ENCODE data around the gene PCIF1. TPM values are rescaled to one million over a fixed set of nuclear protein-coding genes. Genes with fewer than 3 reads are reported as not detected.
A peak's percentile ranks its signal among the peaks of the same experiment; 100 is the strongest.

PCIF1 gene
- total RNA-seq, 2 experiments from 2014 or later = 24.0 to 27.4 TPM

- intact Hi-C loops (cut with DNase I, micrococcal nuclease) = loop anchor here in 1 of 2 experiments (2.0 kb wide), 1 partner anchor 163 kb away; no protein-coding TSS in a partner anchor
- Mint-ChIP-seq H3K27ac (no peak overlapping the region), H3K27me3 (no peaks in the 10 kb centered on the region), H3K36me3 (ENCODE audit: low read depth) (peaks cover 62% of the 10 kb centered on the region), H3K4me3 (no peak overlapping the region), H3K4me1 (peaks cover 7% of the 10 kb centered on the region), H3K9me3 (ENCODE audit: low read depth) (no peaks in the 10 kb centered on the region)
- ATAC-seq = no peak
- DNase-seq = no peak
- POLR2A ChIA-PET = interaction anchor here (0.6 to 3.2 kb wide), 3 partner anchors 8 to 138 kb away, joined by 3 to 12 read pairs (median 4); no protein-coding TSS in a partner anchor
- CTCF ChIA-PET = interaction anchor here (1.1 to 2.3 kb wide), 5 partner anchors 8 to 138 kb away, joined by 3 to 10 read pairs (median 6); no protein-coding TSS in a partner anchor
Observed at GRCh38 chr20:45962031-45962755, 27.7 kb downstream of the PCIF1 start.

GRCh38 chr20:45963059-45964005, 28.8 kb downstream of the PCIF1 start:
- H3K27me3 Mint-ChIP-seq = no peaks in the 10 kb centered on the region
- no peak overlapping the region for H3K4me3 Mint-ChIP-seq
- H3K27ac Mint-ChIP-seq = no peak overlapping the region
- H3K4me1 Mint-ChIP-seq = peaks cover 7% of the 10 kb centered on the region
- intact Hi-C loops (cut with DNase I, micrococcal nuclease) = loop anchor here (1.0 to 2.0 kb wide), 3 partner anchors 139 to 165 kb away; no protein-coding TSS in a partner anchor
- ChIA-PET CTCF (interaction anchor here (0.7 to 1.3 kb wide), 4 partner anchors 135 to 165 kb away, joined by 3 to 6 read pairs (median 4); no protein-coding TSS in a partner anchor), POLR2A (no interaction called here)
- peaks cover 69% of the 10 kb centered on the region for H3K36me3 Mint-ChIP-seq (ENCODE audit: low read depth)
- ATAC-seq (peak; percentile 37), DNase-seq (no peak)
- H3K9me3 Mint-ChIP-seq (ENCODE audit: low read depth) = no peaks in the 10 kb centered on the region

- no peak for DNase-seq
- intact Hi-C loops (cut with DNase I, micrococcal nuclease) = no loop called here
- Mint-ChIP-seq H3K9me3 (ENCODE audit: low read depth) (no peaks in the 10 kb centered on the region), H3K27ac (no peak overlapping the region), H3K4me1 (peaks cover 7% of the 10 kb centered on the region), H3K27me3 (no peaks in the 10 kb centered on the region), H3K36me3 (ENCODE audit: low read depth) (peaks cover 65% of the 10 kb centered on the region), H3K4me3 (no peak overlapping the region)
- CTCF ChIA-PET = interaction anchor here (1.3 kb wide), 1 partner anchor 165 kb away, joined by 4 read pairs; no protein-coding TSS in a partner anchor
- no peak for ATAC-seq
- POLR2A ChIA-PET = no interaction called here
Observed at GRCh38 chr20:45964006-45964400, 29.5 kb downstream of the PCIF1 start.

DNA sequence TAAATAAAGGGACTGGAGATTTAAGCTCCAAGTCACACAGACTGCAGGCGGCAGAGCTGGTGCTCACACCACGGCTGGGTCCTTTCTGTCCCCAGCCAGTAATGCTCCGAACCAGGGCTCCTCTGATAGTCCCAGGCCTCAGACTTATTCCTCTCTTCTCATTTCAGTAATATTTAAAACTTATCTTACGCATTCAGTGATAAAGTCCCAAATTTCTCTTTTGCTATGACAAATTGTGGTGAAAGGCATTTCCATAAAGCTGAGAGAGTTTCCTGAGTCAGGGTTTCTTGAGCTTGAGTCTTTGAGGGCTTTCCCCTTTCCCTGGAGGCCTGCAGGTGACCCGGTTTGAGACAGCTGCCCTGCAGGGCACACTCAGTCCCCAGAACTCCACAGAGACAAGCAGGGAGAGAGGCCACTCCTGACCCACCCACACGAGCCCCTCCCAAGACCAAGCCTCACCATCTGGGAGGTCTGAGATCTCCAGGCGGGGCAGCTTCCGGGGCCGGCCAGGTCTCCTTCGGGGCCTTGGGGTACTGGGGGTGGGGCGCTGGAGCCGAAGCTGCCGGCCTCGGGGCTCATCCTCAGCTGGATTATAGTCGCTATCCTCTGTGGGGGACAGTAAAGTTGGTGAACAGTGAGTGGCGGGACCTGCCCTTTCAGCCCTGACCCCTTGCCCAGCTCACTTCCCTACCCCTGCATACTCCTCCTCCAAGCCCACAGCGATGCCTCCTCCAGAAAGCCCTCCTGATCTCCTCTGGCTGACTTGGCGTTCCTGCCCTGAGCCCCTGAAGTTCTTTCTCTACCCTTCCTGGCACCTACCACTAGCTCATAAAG, 30.9 kb downstream of the PCIF1 start:
- ChIA-PET POLR2A (interaction anchor here (0.6 to 1.5 kb wide), 5 partner anchors 19 to 528 kb away, joined by 3 to 11 read pairs (median 5); no protein-coding TSS in a partner anchor), CTCF (interaction anchor here (0.9 to 1.5 kb wide), 3 partner anchors 22 to 167 kb away, joined by 3 to 5 read pairs (median 4); no protein-coding TSS in a partner anchor)
- DNase-seq = no peak
- no peak overlapping the region for H3K4me3 Mint-ChIP-seq
- intact Hi-C loops (cut with DNase I, micrococcal nuclease) = loop anchor here in 1 of 2 experiments (2.0 kb wide), 1 partner anchor 21 kb away; no protein-coding TSS in a partner anchor
- peak overlapping the region; percentile 8 for H3K27ac Mint-ChIP-seq
- peaks cover 17% of the 10 kb centered on the region for H3K4me1 Mint-ChIP-seq
- peaks cover 55% of the 10 kb centered on the region for H3K36me3 Mint-ChIP-seq (ENCODE audit: low read depth)
- H3K9me3 Mint-ChIP-seq (ENCODE audit: low read depth) = no peaks in the 10 kb centered on the region
- no peaks in the 10 kb centered on the region for H3K27me3 Mint-ChIP-seq
- peak; percentile 65 for ATAC-seq

DNA sequence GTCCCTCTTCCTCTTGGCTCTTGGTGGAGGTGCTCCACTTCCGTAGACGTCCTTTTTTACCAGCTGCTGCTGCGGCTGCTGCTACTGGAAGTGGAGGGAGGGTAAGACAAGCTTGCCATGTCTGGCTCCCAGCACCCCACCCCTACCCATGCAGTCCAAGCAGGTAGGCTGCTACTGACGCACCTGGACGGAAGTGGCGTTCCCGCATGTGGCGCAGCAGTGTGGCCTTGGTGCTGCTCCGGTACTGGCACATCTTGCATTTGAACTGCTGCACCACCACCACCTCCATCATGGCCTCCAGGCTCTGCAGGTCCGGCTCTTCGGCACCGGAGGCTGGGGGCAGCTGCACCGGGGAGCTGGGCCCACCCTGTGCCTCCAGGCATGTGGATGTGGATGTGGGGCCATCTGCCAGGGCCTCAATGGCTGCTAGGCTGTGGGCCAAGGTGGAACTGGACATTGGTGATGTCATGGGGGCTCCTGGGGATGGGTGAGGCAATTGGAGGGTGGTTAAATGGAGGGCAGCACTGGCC, 33.1 kb downstream of the PCIF1 start:
- POLR2A ChIA-PET = no interaction called here
- Mint-ChIP-seq H3K27ac (no peak overlapping the region), H3K4me1 (peaks cover 21% of the 10 kb centered on the region), H3K9me3 (ENCODE audit: low read depth) (no peaks in the 10 kb centered on the region), H3K27me3 (no peaks in the 10 kb centered on the region), H3K4me3 (no peak overlapping the region), H3K36me3 (ENCODE audit: low read depth) (peaks cover 44% of the 10 kb centered on the region)
- intact Hi-C loops (cut with DNase I, micrococcal nuclease) = loop anchor here in 1 of 2 experiments (2.0 kb wide), 1 partner anchor 23 kb away; no protein-coding TSS in a partner anchor
- ATAC-seq (no peak), DNase-seq (no peak)
- CTCF ChIA-PET = interaction anchor here (0.6 to 4.6 kb wide), 3 partner anchors 21 to 165 kb away, joined by 4 to 42 read pairs (median 23); partner anchors contain the start of gene PCIF1

- Mint-ChIP-seq H3K4me3 (no peak overlapping the region), H3K27ac (no peak overlapping the region), H3K36me3 (ENCODE audit: low read depth) (peaks cover 41% of the 10 kb centered on the region), H3K9me3 (ENCODE audit: low read depth) (no peaks in the 10 kb centered on the region), H3K27me3 (no peaks in the 10 kb centered on the region), H3K4me1 (peaks cover 22% of the 10 kb centered on the region)
- ATAC-seq (no peak), DNase-seq (no peak)
- intact Hi-C loops (cut with DNase I, micrococcal nuclease) = no loop called here
- ChIA-PET CTCF (interaction anchor here (0.6 to 4.6 kb wide), 6 partner anchors 10 to 165 kb away, joined by 3 to 42 read pairs (median 6); partner anchors contain the start of gene PCIF1), POLR2A (interaction anchor here (5.1 kb wide), 1 partner anchor 34 kb away, joined by 45 read pairs; the partner anchor contains the start of gene PCIF1)
Observed at GRCh38 chr20:45968081-45968671, 33.7 kb downstream of the PCIF1 start.

DNA sequence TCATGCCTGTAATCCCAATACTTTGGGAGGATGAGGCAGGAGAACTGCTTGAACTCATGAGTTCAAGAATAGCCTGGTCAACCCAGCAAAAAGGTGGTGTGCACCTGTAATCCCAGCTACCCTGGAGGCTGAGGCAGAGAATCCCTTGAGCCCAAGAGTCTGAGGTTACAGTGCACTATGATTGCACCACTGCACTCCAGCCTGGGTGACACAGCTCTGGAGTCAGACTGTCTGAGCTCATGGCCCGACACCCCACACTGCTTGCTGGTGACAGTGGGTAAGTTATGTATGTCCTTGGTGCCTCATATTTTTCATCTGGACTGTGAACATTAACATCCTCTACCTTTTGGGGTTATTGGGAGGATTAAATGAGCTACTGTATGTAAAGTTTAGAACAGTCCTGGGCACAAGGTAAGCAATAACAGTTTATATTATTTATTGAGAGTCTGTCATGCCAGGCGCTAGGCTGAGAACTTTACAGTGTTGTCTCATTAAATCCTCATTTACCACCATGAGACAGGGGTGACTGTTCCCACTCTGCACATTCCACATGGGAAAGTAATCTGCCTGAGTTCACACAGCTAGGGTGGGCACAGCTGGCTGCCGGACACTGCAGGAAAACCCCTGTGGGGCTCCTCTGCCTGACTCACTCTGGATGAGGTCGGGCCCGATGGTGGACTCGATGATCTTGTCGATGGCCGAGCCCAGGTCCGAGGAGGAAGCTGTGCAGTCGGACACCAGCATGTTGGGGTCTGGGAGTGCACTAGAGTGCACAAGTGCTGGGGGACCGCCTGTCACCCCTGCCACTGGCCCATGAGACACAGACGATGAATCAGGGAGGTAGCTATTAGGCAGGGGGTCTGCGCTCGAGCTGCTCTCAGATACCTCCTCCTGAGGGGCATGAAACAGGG, 34.6 kb downstream of the PCIF1 start:
- ChIA-PET POLR2A (interaction anchor here (0.6 to 5.1 kb wide), 6 partner anchors 8 to 112 kb away, joined by 3 to 45 read pairs (median 6); partner anchors contain the start of genes ACOT8, PCIF1 and ZSWIM3), CTCF (interaction anchor here (0.6 to 4.6 kb wide), 30 partner anchors 8 to 432 kb away, joined by 3 to 42 read pairs (median 4); partner anchors contain the start of gene PCIF1)
- ATAC-seq = no peak
- Mint-ChIP-seq H3K36me3 (ENCODE audit: low read depth) (peaks cover 35% of the 10 kb centered on the region), H3K9me3 (ENCODE audit: low read depth) (no peaks in the 10 kb centered on the region), H3K27ac (no peak overlapping the region), H3K27me3 (no peaks in the 10 kb centered on the region), H3K4me3 (peak overlapping the region; percentile 94), H3K4me1 (peaks cover 22% of the 10 kb centered on the region)
- no peak for DNase-seq
- intact Hi-C loops (cut with DNase I, micrococcal nuclease) = no loop called here

DNA sequence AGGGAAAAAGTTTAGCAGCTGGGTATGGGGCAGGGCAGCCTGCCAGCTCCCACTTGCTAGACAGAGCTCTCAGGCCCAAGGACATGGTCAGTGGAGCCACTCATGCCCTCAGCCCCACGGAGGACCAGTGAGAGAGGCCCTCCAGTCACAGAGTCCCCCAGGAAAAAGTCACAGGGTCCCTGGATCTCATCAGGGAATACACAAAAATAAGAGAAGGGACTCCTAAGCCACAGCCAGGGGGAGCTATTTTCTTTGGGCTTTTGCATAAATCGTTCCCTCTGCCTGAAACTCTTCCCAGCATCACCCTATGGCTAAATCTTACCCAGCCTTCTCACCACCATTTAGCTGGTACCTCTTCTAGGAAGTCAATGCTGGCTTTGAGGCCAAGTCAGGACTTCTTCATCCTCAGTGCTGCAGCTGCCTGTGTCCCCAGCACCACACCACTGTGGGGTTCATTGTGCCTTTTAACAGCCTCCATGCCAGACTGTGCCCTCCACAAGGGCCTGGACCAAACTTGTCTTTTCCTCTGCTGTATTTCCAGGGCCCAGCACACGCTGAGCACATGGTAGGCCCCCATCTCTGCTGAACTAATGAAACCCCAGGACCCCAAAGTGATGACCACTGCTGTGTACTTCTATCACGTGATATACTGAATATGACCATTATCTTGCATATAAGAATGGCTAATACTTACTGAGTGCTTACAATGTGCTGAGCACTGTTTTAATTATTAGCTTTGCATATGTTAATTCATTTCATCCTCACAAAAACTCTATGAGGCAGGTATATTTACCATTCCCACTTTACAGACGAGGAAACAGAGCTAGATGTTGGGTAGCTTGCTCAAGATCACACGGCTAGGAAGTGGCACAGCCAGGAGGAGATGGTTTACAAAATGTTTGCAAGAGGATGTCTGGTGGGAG, 35.5 kb downstream of the PCIF1 start:
- Mint-ChIP-seq H3K27ac (peak overlapping the region; percentile 98), H3K27me3 (no peaks in the 10 kb centered on the region), H3K4me1 (peaks cover 21% of the 10 kb centered on the region), H3K9me3 (ENCODE audit: low read depth) (no peaks in the 10 kb centered on the region), H3K4me3 (peak overlapping the region; percentile 94), H3K36me3 (ENCODE audit: low read depth) (peaks cover 32% of the 10 kb centered on the region)
- DNase-seq (no peak), ATAC-seq (no peak)
- ChIA-PET CTCF (interaction anchor here (0.6 to 4.6 kb wide), 37 partner anchors 8 to 431 kb away, joined by 3 to 42 read pairs (median 4); partner anchors contain the start of gene PCIF1), POLR2A (interaction anchor here (0.6 to 5.1 kb wide), 11 partner anchors 9 to 178 kb away, joined by 3 to 45 read pairs (median 3); partner anchors contain the start of genes ACOT8, DNTTIP1, PCIF1 and WFDC3)
- intact Hi-C loops (cut with DNase I, micrococcal nuclease) = loop anchor here (2.0 to 10.0 kb wide), 5 partner anchors 42 to 1005 kb away; partner anchors contain the start of genes CTSA (in 1 of the 2), DNTTIP1 (in 1 of the 2), NEURL2 (in 1 of the 2) and PIGT (in 1 of the 2)
